Trophoblast cell (in vitro differentiated cells and primary cell): ENCODE results near the gene CABCOCO1.
"Not testable (repeated sequence)": the region's sequence is repeated elsewhere in the genome, so short reads cannot be mapped to it uniquely, and the experiment has no call there.

Source experiments
- DNase-seq, 2 donors: peaks; one replicate each; pipeline ENCODE4 v3.0.0-alpha.2; 2016
- H2AFZ ChIP-seq: 2 replicates; pipeline ENCODE4 v1.6.1; 2013; ENCODE audit warnings: low read length, moderate library complexity, mild to moderate bottlenecking; ENCODE audit not compliant: insufficient read depth, poor library complexity
- H2AK5ac ChIP-seq: 2 replicates; pipeline ENCODE4 v1.6.1; 2013; ENCODE audit warnings: mild to moderate bottlenecking, low read length
- H2BK120ac ChIP-seq: 2 replicates; pipeline ENCODE4 v1.6.1; 2013; ENCODE audit warnings: low read length, mild to moderate bottlenecking, moderate library complexity; ENCODE audit not compliant: insufficient read depth, poor library complexity
- H2BK12ac ChIP-seq: 2 replicates; pipeline ENCODE4 v1.6.1; 2013; ENCODE audit warnings: mild to moderate bottlenecking, low read length, moderate library complexity
- H2BK5ac ChIP-seq: 2 replicates; pipeline ENCODE4 v1.6.1; 2013; ENCODE audit warnings: low read length, low read depth, moderate library complexity, mild to moderate bottlenecking; ENCODE audit not compliant: poor library complexity
- H3K14ac ChIP-seq: 2 replicates; pipeline ENCODE4 v1.6.1; 2013; ENCODE audit warnings: mild to moderate bottlenecking, low read length
- H3K18ac ChIP-seq: 2 replicates; pipeline ENCODE4 v1.6.1; 2013; ENCODE audit warnings: mild to moderate bottlenecking, low read length
- H3K23ac ChIP-seq: 2 replicates; pipeline ENCODE4 v1.6.1; 2013; ENCODE audit warnings: low read length
- H3K27ac ChIP-seq: 2 replicates; pipeline ENCODE4 v1.5.1; 2013; ENCODE audit warnings: low read depth, mild to moderate bottlenecking, inconsistent platforms, low read length, moderate library complexity
- H3K27me3 ChIP-seq: 2 replicates; pipeline ENCODE4 v1.6.1; 2013; ENCODE audit warnings: inconsistent platforms, mild to moderate bottlenecking, low read length, moderate library complexity; ENCODE audit not compliant: insufficient read depth
- H3K36me3 ChIP-seq, 2 experiments: 1 replicate in 1 of 2; 2 replicates in 1 of 2; pipeline ENCODE4 v1.6.1; 2013; ENCODE audit warnings: low read length in 2 of 2, mild to moderate bottlenecking in 2 of 2, moderate library complexity in 1 of 2; ENCODE audit not compliant: insufficient read depth in 2 of 2, control insufficient read depth in 1 of 2
- H3K4ac ChIP-seq: 2 replicates; pipeline ENCODE4 v1.6.1; 2013; ENCODE audit warnings: low read depth, mild to moderate bottlenecking, low read length, moderate library complexity
- H3K4me1 ChIP-seq, 2 experiments: 1 replicate in 1 of 2; 2 replicates in 1 of 2; pipeline ENCODE4 v1.6.1; 2013; ENCODE audit warnings: low read length in 2 of 2, mild to moderate bottlenecking in 2 of 2, moderate library complexity in 1 of 2; ENCODE audit not compliant: insufficient read depth in 2 of 2, control insufficient read depth in 1 of 2
- H3K4me2 ChIP-seq: 2 replicates; pipeline ENCODE4 v1.6.1; 2013; ENCODE audit warnings: inconsistent platforms, mild to moderate bottlenecking, low read length, moderate library complexity
- H3K4me3 ChIP-seq: 2 replicates; pipeline ENCODE4 v1.5.1; 2013; ENCODE audit warnings: mild to moderate bottlenecking, low read depth, low read length, inconsistent platforms
- H3K79me1 ChIP-seq: one replicate; pipeline ENCODE4 v1.6.1; 2013; ENCODE audit warnings: low read length
- H3K79me2 ChIP-seq: 2 replicates; pipeline ENCODE4 v1.6.1; 2013; ENCODE audit warnings: low read length, mild to moderate bottlenecking; ENCODE audit not compliant: control insufficient read depth, insufficient read depth, poor library complexity
- H3K9ac ChIP-seq: 2 replicates; pipeline ENCODE4 v1.6.1; 2013; ENCODE audit warnings: mild to moderate bottlenecking, low read length
- H3K9me3 ChIP-seq: 2 replicates; pipeline ENCODE4 v1.6.1; 2013; ENCODE audit warnings: low read depth, mild to moderate bottlenecking, control low read depth, inconsistent platforms, low read length; ENCODE audit not compliant: insufficient read depth
- H4K12ac ChIP-seq: 2 replicates; pipeline ENCODE4 v1.6.1; 2013; ENCODE audit warnings: low read depth, mild to moderate bottlenecking, low read length, moderate library complexity
- H4K8ac ChIP-seq: 2 replicates; pipeline ENCODE4 v1.6.1; 2013; ENCODE audit warnings: low read depth, mild to moderate bottlenecking, low read length, moderate library complexity
- H4K91ac ChIP-seq: one replicate; pipeline ENCODE4 v1.6.1; 2013; ENCODE audit warnings: low read depth, mild to moderate bottlenecking, low read length, moderate library complexity
- WGBS: extraction: QIAGEN DNeasy Blood & Tissue Kit; methylation state at CpG from one replicate; pipeline ENCODE4 v1.1.7; 2013; ENCODE audit warnings: missing lambda C conversion rate; ENCODE audit not compliant: insufficient read length, insufficient coverage; ENCODE audit errors: extremely low coverage; 5-methylcytosine and 5-hydroxymethylcytosine counted together

CABCOCO1 gene

DNA sequence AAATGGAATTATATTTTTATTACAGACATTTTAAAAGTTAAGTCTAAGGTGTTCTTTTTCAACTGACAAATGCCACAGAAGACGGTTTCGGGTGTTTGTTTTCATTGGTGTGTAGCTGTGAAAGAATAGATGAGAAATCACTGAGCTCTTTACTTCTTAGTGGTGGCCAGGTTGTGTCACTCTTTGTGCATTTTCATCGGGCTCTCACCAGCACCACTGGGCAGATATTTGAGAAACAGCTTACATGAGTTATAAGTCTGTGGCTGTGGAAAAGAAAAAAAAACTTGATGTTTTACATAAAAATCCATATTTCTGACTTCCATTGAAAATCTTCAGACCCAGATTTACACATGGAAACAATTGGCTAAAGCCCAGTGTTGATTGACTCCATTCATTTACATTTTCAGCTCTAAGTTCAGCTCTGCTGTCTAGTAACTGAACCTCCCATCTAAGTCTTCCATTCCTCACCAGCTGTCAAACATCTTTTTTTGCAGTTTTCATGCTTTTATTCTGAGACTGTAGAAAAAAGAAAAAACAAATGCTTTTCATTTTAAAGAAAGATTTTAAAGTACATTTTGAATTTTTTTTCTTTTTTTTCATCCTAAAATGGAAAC, 22.3 kb downstream of the CABCOCO1 start:
- no peak overlapping the region for H2BK5ac ChIP-seq
- H3K4me3 ChIP-seq, result no peak overlapping the region
- DNase-seq, result no peak
- no peak overlapping the region for H2BK12ac ChIP-seq
- no peak overlapping the region for H3K4me2 ChIP-seq
- no peak overlapping the region for H3K14ac ChIP-seq
- no peak overlapping the region for H2AK5ac ChIP-seq
- WGBS, result no CpG with 5 or more reads among the region's 3 CpGs
- H4K8ac ChIP-seq, result no peak overlapping the region
- no peak overlapping the region for H3K18ac ChIP-seq
- H3K36me3 ChIP-seq, result no peaks in the 10 kb centered on the region
- H2BK120ac ChIP-seq, result no peak overlapping the region
- H3K9ac ChIP-seq, result no peak overlapping the region
- H4K91ac ChIP-seq, result no peak overlapping the region
- no peak overlapping the region for H3K27ac ChIP-seq
- no peaks in the 10 kb centered on the region for H3K79me1 ChIP-seq
- no peaks in the 10 kb centered on the region for H3K27me3 ChIP-seq
- no peak overlapping the region for H4K12ac ChIP-seq
- no peak overlapping the region for H3K23ac ChIP-seq
- H3K4me1 ChIP-seq, result no peaks in the 10 kb centered on the region
- no peaks in the 10 kb centered on the region for H3K79me2 ChIP-seq
- H3K9me3 ChIP-seq, result no peaks in the 10 kb centered on the region
- no peak overlapping the region for H3K4ac ChIP-seq
- H2AFZ ChIP-seq, result no peak overlapping the region

DNA sequence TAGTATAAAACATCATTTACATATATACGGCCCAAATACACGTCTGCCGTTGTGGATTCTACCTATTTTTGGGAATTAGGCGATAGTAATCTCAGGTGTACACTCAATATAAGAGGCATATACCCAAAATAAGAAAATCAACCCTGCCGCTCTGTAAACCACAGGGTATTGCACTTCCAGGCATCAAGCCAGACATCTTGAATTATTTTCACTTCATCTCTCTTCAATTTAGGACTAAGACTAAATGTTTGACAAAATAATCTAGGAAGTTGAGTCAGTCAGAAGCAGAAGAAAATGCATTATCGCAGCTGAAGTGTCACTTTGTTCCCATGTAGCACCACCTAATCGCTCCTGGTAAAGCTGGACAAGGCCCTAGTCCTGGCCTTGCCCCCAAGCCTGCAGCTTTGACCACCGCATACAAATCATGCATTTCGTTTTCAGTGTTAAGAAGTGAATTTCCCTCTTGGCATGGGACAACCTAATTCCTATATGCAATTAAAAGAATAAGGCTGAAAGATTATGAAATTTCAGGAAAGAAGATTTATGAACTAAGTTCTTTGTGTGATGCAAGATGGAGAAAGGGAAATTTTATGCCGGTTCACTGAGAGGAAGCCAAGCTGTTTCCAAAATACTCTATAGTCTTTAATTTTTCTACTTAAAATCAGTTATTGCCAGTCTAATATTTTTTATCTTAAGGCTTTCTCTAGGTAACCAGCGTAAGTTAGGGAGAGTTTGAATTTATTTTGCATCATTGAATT, 26.0 kb downstream of the CABCOCO1 start:
- H2BK5ac ChIP-seq, result no peak overlapping the region
- H3K4me1 ChIP-seq, result no peaks in the 10 kb centered on the region
- no CpG with 5 or more reads among the region's 11 CpGs for WGBS
- no peak overlapping the region for H3K9ac ChIP-seq
- no peak overlapping the region for H3K4me3 ChIP-seq
- no peak overlapping the region for H2BK12ac ChIP-seq
- H3K27me3 ChIP-seq, result no peaks in the 10 kb centered on the region
- H4K12ac ChIP-seq, result no peak overlapping the region
- H3K4me2 ChIP-seq, result no peak overlapping the region
- no peak overlapping the region for H3K4ac ChIP-seq
- no peak for DNase-seq
- no peaks in the 10 kb centered on the region for H3K9me3 ChIP-seq
- H3K23ac ChIP-seq, result no peak overlapping the region
- no peak overlapping the region for H2AK5ac ChIP-seq
- H4K8ac ChIP-seq, result no peak overlapping the region
- no peak overlapping the region for H3K18ac ChIP-seq
- H4K91ac ChIP-seq, result no peak overlapping the region
- no peaks in the 10 kb centered on the region for H3K36me3 ChIP-seq
- H2BK120ac ChIP-seq, result no peak overlapping the region
- H3K79me2 ChIP-seq, result no peaks in the 10 kb centered on the region
- H3K14ac ChIP-seq, result no peak overlapping the region
- H2AFZ ChIP-seq, result no peak overlapping the region
- no peak overlapping the region for H3K27ac ChIP-seq
- H3K79me1 ChIP-seq, result no peaks in the 10 kb centered on the region

DNA sequence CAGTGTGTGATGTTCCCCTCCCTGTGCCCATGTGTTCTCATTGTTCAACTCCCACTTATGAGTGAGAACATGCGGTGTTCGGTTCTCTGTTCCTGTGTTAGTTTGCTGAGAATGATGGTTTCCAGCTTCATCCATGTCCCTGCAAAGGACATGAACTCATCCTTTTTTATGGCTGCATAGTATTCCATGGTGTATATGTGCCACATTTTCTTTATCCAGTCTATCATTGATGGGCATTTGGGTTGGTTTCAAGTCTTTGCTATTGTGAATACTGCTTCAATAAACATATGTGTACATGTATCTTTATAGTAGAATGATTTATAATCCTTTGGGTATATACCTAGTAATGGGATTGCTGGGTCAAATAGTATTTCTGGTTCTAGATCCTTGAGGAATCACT, 28.9 kb downstream of the CABCOCO1 start:
- H3K79me1 ChIP-seq, H3K9me3 ChIP-seq, H4K12ac ChIP-seq, H3K23ac ChIP-seq, H3K27me3 ChIP-seq, H2AFZ ChIP-seq, H3K27ac ChIP-seq, H3K14ac ChIP-seq, H3K4me3 ChIP-seq, H4K8ac ChIP-seq, H3K4me1 ChIP-seq, H3K4me2 ChIP-seq, H2AK5ac ChIP-seq, H3K18ac ChIP-seq, H4K91ac ChIP-seq, H3K9ac ChIP-seq, H3K36me3 ChIP-seq, H2BK12ac ChIP-seq, H2BK5ac ChIP-seq, H3K4ac ChIP-seq, DNase-seq, H3K79me2 ChIP-seq, H2BK120ac ChIP-seq: not testable (repeated sequence)
- no CpG with 5 or more reads among the region's 2 CpGs for WGBS

DNA sequence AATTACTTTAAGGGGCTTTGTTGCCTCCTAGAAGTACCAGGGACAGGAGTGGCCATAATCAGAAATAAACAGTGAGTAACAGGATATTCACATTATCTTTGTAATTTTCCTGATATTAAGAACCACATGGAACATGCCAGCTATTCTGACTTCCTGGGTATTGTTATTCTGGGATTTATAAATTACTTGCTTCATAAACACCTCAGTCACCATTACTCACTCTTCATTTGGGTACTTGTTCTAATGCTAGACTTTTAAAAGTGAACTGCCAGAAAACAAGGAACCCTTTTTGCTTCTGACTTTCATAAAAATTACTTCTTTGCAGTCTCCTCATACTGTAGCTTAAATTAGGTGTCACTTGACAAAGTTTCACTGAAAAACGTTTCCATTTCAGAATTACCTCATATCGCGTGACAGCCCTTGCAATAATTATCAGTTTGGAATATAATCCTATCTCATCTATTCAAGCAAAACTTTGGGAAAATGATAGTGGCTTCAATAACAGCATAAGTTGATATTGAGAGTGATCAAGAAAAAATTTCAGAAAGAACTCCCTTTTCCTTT, 29.8 kb downstream of the CABCOCO1 start:
- Histone ChIP-seq H4K91ac (no peak overlapping the region), H4K12ac (no peak overlapping the region), H3K4me2 (no peak overlapping the region), H3K9ac (no peak overlapping the region), H4K8ac (no peak overlapping the region), H3K9me3 (no peaks in the 10 kb centered on the region), H2BK5ac (no peak overlapping the region), H3K36me3 (no peaks in the 10 kb centered on the region), H3K27me3 (no peaks in the 10 kb centered on the region), H2AK5ac (no peak overlapping the region), H3K4ac (no peak overlapping the region), H3K27ac (no peak overlapping the region), H3K14ac (no peak overlapping the region), H2BK12ac (no peak overlapping the region), H3K79me1 (no peaks in the 10 kb centered on the region), H3K23ac (no peak overlapping the region), H3K4me1 (no peaks in the 10 kb centered on the region), H3K79me2 (no peaks in the 10 kb centered on the region), H2BK120ac (no peak overlapping the region), H2AFZ (no peak overlapping the region), H3K18ac (no peak overlapping the region), H3K4me3 (no peak overlapping the region)
- DNase-seq, result no peak
- no CpG with 5 or more reads among the region's 3 CpGs for WGBS
